Measurements from ENCODE around the gene PRKD2. TPM values are rescaled to one million over a fixed set of nuclear protein-coding genes. Genes with fewer than 3 reads are reported as not detected.

PRKD2 gene
- total RNA-seq, 1 experiment from 2014 or later: 7.3 TPM

GRCh38 chr19:46696052-46696451, 20.9 kb downstream of the PRKD2 start:
- Histone ChIP-seq H3K27ac (no peak overlapping the region), H3K36me3 (peaks cover 88% of the 10 kb centered on the region), H3K27me3 (replicated peaks) (no peaks in the 10 kb centered on the region), H3K9me3 (replicated peaks) (no peaks in the 10 kb centered on the region), H3K4me1 (replicated peaks) (no peaks in the 10 kb centered on the region), H3K4me3 (no peak overlapping the region)
- no peak for DNase-seq (ENCODE audit: low read depth in 1 of 2, low spot score in 2 of 2)

- Histone ChIP-seq H3K36me3 (peaks cover 89% of the 10 kb centered on the region), H3K4me1 (replicated peaks) (no peaks in the 10 kb centered on the region), H3K27me3 (replicated peaks) (no peaks in the 10 kb centered on the region), H3K9me3 (replicated peaks) (no peaks in the 10 kb centered on the region), H3K27ac (no peak overlapping the region), H3K4me3 (no peak overlapping the region)
- DNase-seq (ENCODE audit: low read depth in 1 of 2, low spot score in 2 of 2): no peak
Observed at GRCh38 chr19:46693760-46694159, 23.2 kb downstream of the PRKD2 start.

GRCh38 chr19:46692918-46693722, 23.8 kb downstream of the PRKD2 start:
- H3K4me1 ChIP-seq (replicated peaks): no peaks in the 10 kb centered on the region
- no peak for DNase-seq (ENCODE audit: low read depth in 1 of 2, low spot score in 2 of 2)
- no peaks in the 10 kb centered on the region for H3K9me3 ChIP-seq (replicated peaks)
- H3K27ac ChIP-seq: no peak overlapping the region
- no peaks in the 10 kb centered on the region for H3K27me3 ChIP-seq (replicated peaks)
- H3K4me3 ChIP-seq: no peak overlapping the region
- peaks cover 87% of the 10 kb centered on the region for H3K36me3 ChIP-seq

DNA sequence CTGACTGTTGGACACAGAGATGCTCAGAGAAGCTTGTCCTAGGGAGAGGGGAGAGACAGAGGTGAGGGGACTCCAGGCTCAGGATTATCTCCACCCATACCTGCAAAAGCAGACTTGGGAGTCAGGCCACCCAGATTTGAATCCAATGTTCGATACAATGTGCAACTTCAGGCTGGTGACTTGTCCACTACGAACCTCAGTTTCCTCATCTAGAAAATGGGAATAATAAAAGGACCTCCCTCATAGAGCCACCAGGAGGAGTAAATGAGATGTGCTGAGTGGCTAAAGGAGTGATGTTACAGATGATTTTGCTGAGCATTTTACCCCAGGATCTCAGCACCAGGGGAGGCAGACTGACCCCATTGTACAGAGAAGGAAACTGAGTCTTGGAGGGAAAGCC, 25.0 kb downstream of the PRKD2 start:
- H3K4me3 ChIP-seq: no peak overlapping the region
- H3K36me3 ChIP-seq: peaks cover 93% of the 10 kb centered on the region
- H3K4me1 ChIP-seq (replicated peaks): no peaks in the 10 kb centered on the region
- no peaks in the 10 kb centered on the region for H3K27me3 ChIP-seq (replicated peaks)
- H3K27ac ChIP-seq: no peak overlapping the region
- DNase-seq (ENCODE audit: low read depth in 1 of 2, low spot score in 2 of 2): no peak
- H3K9me3 ChIP-seq (replicated peaks): no peaks in the 10 kb centered on the region

DNA sequence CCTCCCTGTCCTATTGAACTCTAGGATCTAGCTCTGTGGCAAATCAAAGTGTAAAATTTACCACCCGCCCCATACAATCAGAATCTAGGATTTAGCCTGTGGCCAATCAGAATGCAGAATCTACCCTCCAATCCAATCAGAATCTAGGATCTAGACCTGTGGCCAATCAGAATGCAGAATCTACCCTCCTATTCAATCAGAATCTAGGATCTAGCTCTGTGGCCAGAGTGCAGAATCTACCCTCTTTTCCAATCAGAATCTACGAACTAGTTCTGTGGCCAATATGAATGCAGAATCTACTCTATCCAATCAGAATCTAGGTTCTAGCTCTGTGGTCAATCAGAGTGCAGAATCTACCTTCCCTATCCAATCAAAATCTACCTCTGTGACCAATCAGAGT, 25.8 kb downstream of the PRKD2 start:
- peaks cover 85% of the 10 kb centered on the region for H3K36me3 ChIP-seq

GRCh38 chr19:46689358-46689757, 27.6 kb downstream of the PRKD2 start:
- Histone ChIP-seq H3K27ac (no peak overlapping the region), H3K27me3 (replicated peaks) (no peaks in the 10 kb centered on the region), H3K36me3 (peaks cover 76% of the 10 kb centered on the region), H3K9me3 (replicated peaks) (no peaks in the 10 kb centered on the region), H3K4me1 (replicated peaks) (no peaks in the 10 kb centered on the region), H3K4me3 (no peak overlapping the region)
- DNase-seq (ENCODE audit: low read depth in 1 of 2, low spot score in 2 of 2): no peak

More for the DNA sequence above, 25.8 kb downstream of the PRKD2 start:
- no peak for DNase-seq (ENCODE audit: low read depth in 1 of 2, low spot score in 2 of 2)
- H3K4me1 ChIP-seq (replicated peaks): no peaks in the 10 kb centered on the region
- no peak overlapping the region for H3K27ac ChIP-seq
- H3K9me3 ChIP-seq (replicated peaks): no peaks in the 10 kb centered on the region
- no peak overlapping the region for H3K4me3 ChIP-seq
- H3K27me3 ChIP-seq (replicated peaks): no peaks in the 10 kb centered on the region

DNA sequence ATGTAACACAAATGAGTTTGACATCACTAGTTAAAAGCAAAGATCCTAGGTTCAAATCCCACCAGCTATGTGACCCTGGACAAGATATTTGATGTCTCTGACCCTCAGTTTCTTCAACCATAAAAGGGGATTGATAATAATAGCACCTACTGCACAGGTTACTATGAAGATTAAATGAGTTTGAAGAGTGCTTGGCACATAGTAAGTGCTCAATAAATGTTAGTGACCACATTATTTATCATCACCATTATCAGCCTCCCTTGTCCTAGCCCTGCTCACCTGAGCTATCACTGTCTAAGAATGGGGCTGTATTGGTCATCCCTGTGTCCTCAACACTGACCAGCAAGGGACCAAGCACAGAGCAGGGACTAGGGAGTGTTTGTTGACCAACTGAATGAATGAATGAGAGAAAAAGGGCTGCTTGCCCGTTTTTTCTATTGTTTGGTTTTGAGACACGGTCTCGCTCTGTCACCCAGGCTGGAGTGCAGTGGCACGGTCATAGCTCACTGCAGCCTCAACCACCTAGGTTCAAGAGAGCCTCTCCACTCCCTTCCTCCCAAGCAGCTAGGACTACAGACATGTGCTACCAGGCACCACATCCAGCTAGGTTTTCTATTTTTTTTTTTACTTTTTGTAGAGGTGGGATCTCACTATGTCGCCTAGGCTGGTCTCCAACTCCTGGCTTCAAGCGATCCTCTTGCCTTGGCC, 29.3 kb downstream of the PRKD2 start:
- H3K27me3 ChIP-seq (replicated peaks): no peaks in the 10 kb centered on the region
- no peaks in the 10 kb centered on the region for H3K9me3 ChIP-seq (replicated peaks)
- H3K27ac ChIP-seq: no peak overlapping the region
- DNase-seq (ENCODE audit: low read depth in 1 of 2, low spot score in 2 of 2): no peak
- no peaks in the 10 kb centered on the region for H3K4me1 ChIP-seq (replicated peaks)
- no peak overlapping the region for H3K4me3 ChIP-seq
- peaks cover 69% of the 10 kb centered on the region for H3K36me3 ChIP-seq

DNA sequence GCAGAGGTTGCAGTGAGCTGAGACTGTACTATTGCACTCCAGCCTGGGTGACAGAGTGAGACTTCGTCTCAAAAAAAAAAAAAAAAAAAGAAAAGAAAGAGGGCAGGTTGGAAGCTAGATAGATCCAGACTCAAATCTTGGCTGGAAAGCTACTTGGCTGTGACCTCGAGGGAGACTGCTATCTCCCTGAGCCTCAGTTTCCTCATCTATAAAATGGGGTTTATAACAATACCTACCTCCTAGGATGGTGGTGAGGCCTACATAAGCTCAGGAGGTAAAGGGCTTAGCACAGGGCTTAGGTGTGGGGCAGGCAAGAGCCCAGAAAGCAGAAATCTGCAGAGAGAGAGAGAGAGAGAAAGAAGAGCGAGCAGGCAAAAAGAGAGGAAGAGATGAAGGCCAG, 31.7 kb downstream of the PRKD2 start:
- Histone ChIP-seq H3K4me1 (replicated peaks) (no peaks in the 10 kb centered on the region), H3K27ac (no peak overlapping the region), H3K9me3 (replicated peaks) (no peaks in the 10 kb centered on the region), H3K4me3 (no peak overlapping the region), H3K27me3 (replicated peaks) (no peaks in the 10 kb centered on the region), H3K36me3 (peaks cover 45% of the 10 kb centered on the region)
- DNase-seq (ENCODE audit: low read depth in 1 of 2, low spot score in 2 of 2): no peak

- H3K36me3 ChIP-seq: peaks cover 37% of the 10 kb centered on the region
- no peak overlapping the region for H3K4me3 ChIP-seq
- H3K27ac ChIP-seq: no peak overlapping the region
- peak in 1 of 2 experiments; percentile 64 for DNase-seq (ENCODE audit: low read depth in 1 of 2, low spot score in 2 of 2)
- H3K9me3 ChIP-seq (replicated peaks): no peaks in the 10 kb centered on the region
- no peaks in the 10 kb centered on the region for H3K4me1 ChIP-seq (replicated peaks)
- no peaks in the 10 kb centered on the region for H3K27me3 ChIP-seq (replicated peaks)
Observed at GRCh38 chr19:46678110-46678732, 38.7 kb downstream of the PRKD2 start.

DNA sequence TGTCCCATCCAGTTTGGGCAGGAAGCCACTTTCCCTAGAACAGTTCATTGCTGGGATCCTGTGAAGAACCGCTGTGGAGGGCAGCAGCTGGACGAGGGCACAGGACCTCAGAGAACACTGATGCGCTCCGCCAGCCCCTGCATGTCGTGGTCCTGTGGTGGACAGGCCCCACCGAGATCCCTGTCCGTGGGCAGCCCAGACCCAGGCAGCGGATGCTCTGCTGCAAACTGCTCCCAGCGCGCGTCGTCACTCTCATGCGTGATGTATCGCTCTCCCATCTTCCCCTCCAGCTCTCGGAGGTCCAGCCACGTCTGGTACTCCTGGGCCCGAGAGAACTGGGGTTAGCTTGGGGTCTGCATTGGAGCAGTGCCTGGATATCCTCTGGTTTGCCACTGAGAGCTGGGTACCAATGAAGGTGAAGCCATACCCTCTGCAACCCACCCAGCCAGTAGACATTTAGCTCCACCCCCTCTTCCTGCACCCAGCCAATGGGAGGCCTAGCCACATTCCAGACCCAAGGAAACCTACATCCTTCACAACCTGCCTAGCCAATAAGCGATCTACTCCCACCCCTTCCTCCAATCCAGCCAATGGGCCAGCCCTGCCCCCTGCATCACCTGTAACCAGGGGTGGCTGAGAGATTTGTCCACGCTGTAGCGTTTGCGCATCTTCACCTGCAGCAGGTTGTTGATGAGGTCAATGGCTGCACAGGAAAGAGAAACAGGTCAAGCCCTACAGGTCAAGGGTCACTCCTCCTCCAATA, 42.3 kb downstream of the PRKD2 start:
- no peaks in the 10 kb centered on the region for H3K27me3 ChIP-seq (replicated peaks)
- no peaks in the 10 kb centered on the region for H3K9me3 ChIP-seq (replicated peaks)
- DNase-seq (ENCODE audit: low read depth in 1 of 2, low spot score in 2 of 2): no peak
- no peak overlapping the region for H3K27ac ChIP-seq
- peaks cover 38% of the 10 kb centered on the region for H3K36me3 ChIP-seq
- H3K4me1 ChIP-seq (replicated peaks): no peaks in the 10 kb centered on the region; the same call in 1 of the 2 replicates
- H3K4me3 ChIP-seq: no peak overlapping the region

DNA sequence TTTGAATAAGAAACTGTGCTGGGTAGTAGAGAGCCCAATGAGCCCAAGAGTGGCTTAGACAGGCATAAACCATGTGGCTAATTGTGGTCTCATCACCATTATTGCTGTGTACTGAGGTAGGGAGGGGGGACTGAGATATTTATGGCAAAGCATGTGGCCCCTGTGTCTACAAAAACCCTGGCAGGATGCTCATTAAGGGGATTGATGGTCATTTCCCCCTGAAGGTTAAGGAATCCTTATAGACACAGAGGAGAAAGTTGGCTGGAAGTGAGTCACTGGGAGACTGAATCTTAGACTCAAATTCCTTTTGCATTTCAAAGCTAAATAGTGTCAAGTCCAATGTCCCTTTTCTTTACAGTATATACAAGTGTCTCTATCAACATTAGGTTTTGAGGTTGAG, 46.1 kb downstream of the PRKD2 start:
- Histone ChIP-seq H3K4me1 (replicated peaks) (no peaks in the 10 kb centered on the region; the same call in 1 of the 2 replicates), H3K9me3 (replicated peaks) (no peaks in the 10 kb centered on the region), H3K27ac (no peak overlapping the region), H3K4me3 (no peak overlapping the region), H3K27me3 (replicated peaks) (no peaks in the 10 kb centered on the region), H3K36me3 (peaks cover 18% of the 10 kb centered on the region)
- DNase-seq (ENCODE audit: low read depth in 1 of 2, low spot score in 2 of 2): no peak

GRCh38 chr19:46668662-46669061, 48.3 kb downstream of the PRKD2 start:
- H3K4me1 ChIP-seq (replicated peaks): no peaks in the 10 kb centered on the region; the same call in 1 of the 2 replicates
- no peak overlapping the region for H3K4me3 ChIP-seq
- DNase-seq (ENCODE audit: low read depth in 1 of 2, low spot score in 2 of 2): no peak
- H3K36me3 ChIP-seq: peaks cover 3% of the 10 kb centered on the region
- no peaks in the 10 kb centered on the region for H3K9me3 ChIP-seq (replicated peaks)
- no peak overlapping the region for H3K27ac ChIP-seq
- no peaks in the 10 kb centered on the region for H3K27me3 ChIP-seq (replicated peaks)

- Histone ChIP-seq H3K9me3 (replicated peaks) (no peaks in the 10 kb centered on the region), H3K27ac (no peak overlapping the region), H3K4me1 (replicated peaks) (peaks cover 12% of the 10 kb centered on the region), H3K36me3 (no peaks in the 10 kb centered on the region), H3K27me3 (replicated peaks) (no peaks in the 10 kb centered on the region; the same call in 1 of the 2 replicates), H3K4me3 (no peak overlapping the region)
- DNase-seq (ENCODE audit: low read depth in 1 of 2, low spot score in 2 of 2): no peak
Observed at GRCh38 chr19:46665072-46665471, 51.8 kb downstream of the PRKD2 start.

Measured in SJSA1 (cell line).